Stomach (tissue), 9 donors: Measurements from ENCODE around the gene SEMA4C. TPM values are rescaled to one million over a fixed set of nuclear protein-coding genes. Genes with fewer than 3 reads are reported as not detected.

Experiments
- DNase-seq, 2 donors: peaks; one replicate each; pipeline versions ENCODE4 v3.0.0 to v3.0.0-alpha.2; 2013 to 2019
- H3K27ac ChIP-seq, 5 donors: fragments of 200-600 bp in 4 of 5; sonication (generic) in 4 of 5; one replicate each; pipeline ENCODE4 v1.5.1; 2013 to 2019; ENCODE audit warnings: mild to moderate bottlenecking in 1 of 5, moderate library complexity in 1 of 5
- H3K27me3 ChIP-seq, 3 donors: fragments of 200-600 bp; sonication (generic); one replicate each; pipeline ENCODE4 v1.5.1; 2017 to 2019; ENCODE audit warnings: mixed run types in 1 of 3
- H3K36me3 ChIP-seq, 4 donors: fragments of 200-600 bp; sonication (generic); 1 replicate in 3 of 4; 2 replicates in 1 of 4; pipeline ENCODE4 v1.5.1; 2016 to 2019
- H3K4me1 ChIP-seq, 4 donors: fragments of 200-600 bp; sonication (generic); one replicate each; pipeline ENCODE4 v1.5.1; 2016 to 2019
- H3K4me3 ChIP-seq, 4 donors: fragments of 200-600 bp; sonication (generic) in 3 of 4; one replicate each; pipeline ENCODE4 v1.5.1; 2016 to 2019; ENCODE audit warnings: mild to moderate bottlenecking in 1 of 4
- H3K9me3 ChIP-seq, 4 donors: fragments of 200-600 bp; sonication (generic); one replicate each; pipeline ENCODE4 v1.5.1; 2016 to 2019
- EP300 ChIP-seq: sonication (generic); formaldehyde crosslinking; IDR thresholded peaks from one replicate; pipeline ENCODE4 v1.6.1; 2017; ENCODE audit warnings: antibody characterized with exemption
- POLR2A ChIP-seq, 4 donors: fragments of 450-650 bp; IDR thresholded peaks; one replicate each; pipeline ENCODE4 v1.6.1; 2016; ENCODE audit warnings: antibody characterized with exemption in 4 of 4, control low read depth in 2 of 4, mild to moderate bottlenecking in 1 of 4, moderate library complexity in 1 of 4
- POLR2AphosphoS5 ChIP-seq, 3 donors: sonication (generic); formaldehyde crosslinking; IDR thresholded peaks; one replicate each; pipeline ENCODE4 v1.6.1; 2016; ENCODE audit warnings: antibody characterized with exemption in 3 of 3
- WGBS, 5 donors: extraction: QIAGEN DNeasy Blood & Tissue Kit in 3 of 5; methylation state at CpG; one replicate each; pipeline versions ENCODE4 v1.1.5 to v1.1.7; 2013 to 2018; 5-methylcytosine and 5-hydroxymethylcytosine counted together
- intact Hi-C: fragments of 100-400 bp; cut with DNase I; formaldehyde crosslinking; loops from one replicate; pipeline ENCODE4 v1.15.1; 2023; ENCODE audit warnings: low total_unique reads
- polyA plus RNA-seq, 3 donors: library from polyadenylated mRNA; stranded (reverse); fragments of 200-250 nt; gene quantifications; one replicate each; pipeline ENCODE4 v1.2.3, GENCODE V29; 2013
- total RNA-seq, 5 donors: library from RNA; depleted of rRNA; stranded (reverse); fragments of >200 nt; gene quantifications; one replicate each; pipeline versions ENCODE4 v1.1.0 to v1.2.3, GENCODE V29; 2014 to 2016
- TF ChIP-seq, protein P1 (sequence below), 7 experiments: fragments of 450-650 bp in 4 of 7; fragments of 200-600 bp in 3 of 7; sonication (generic) in 3 of 7; IDR thresholded peaks; one replicate each; pipeline ENCODE4 v1.5.1; 2016 to 2019; ENCODE audit warnings: antibody characterized with exemption in 7 of 7, control low read depth in 2 of 7, mild to moderate bottlenecking in 1 of 7
- donor health status: healthy with polysubstance abuse.
- donor health status: Bipolar disorder and iron deficiency.
- donor health status: healthy.

The SEMA4C gene
- total and polyA plus RNA-seq, 8 donors: 5.7 to 78.8 (median 18.0) TPM

DNA sequence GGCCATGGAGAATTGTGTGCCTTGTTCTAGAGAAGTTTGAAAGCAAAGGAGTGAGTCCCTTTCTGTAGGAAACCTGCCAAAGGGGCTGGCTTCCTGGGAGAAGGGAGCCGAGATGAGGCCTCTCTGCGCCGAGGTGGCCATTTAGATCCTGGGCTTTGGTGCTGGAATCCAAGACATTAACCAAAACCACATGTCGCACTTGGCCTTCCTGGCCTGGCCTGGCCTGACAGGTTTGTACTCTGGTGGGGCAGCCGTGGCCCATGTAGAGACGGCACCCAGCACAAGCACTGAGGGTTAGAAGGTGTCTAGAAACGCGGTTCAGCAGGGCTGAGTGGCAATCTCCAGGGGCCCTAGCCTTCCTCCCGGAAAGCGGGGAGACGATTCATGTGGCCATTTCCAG is 46.7 kb downstream of the SEMA4C start:
- H3K4me3 ChIP-seq: no peak overlapping the region
- intact Hi-C loops: no loop called here
- H3K27me3 ChIP-seq: no peaks in the 10 kb centered on the region
- peaks cover 52 to 71% (median 59%) of the 10 kb centered on the region in 4 donors for H3K4me1 ChIP-seq
- WGBS, 5 donors: 83 to 90% (median 88%) methylated on average over 11 of the region's 11 CpGs
- TF ChIP-seq, protein P1, sequence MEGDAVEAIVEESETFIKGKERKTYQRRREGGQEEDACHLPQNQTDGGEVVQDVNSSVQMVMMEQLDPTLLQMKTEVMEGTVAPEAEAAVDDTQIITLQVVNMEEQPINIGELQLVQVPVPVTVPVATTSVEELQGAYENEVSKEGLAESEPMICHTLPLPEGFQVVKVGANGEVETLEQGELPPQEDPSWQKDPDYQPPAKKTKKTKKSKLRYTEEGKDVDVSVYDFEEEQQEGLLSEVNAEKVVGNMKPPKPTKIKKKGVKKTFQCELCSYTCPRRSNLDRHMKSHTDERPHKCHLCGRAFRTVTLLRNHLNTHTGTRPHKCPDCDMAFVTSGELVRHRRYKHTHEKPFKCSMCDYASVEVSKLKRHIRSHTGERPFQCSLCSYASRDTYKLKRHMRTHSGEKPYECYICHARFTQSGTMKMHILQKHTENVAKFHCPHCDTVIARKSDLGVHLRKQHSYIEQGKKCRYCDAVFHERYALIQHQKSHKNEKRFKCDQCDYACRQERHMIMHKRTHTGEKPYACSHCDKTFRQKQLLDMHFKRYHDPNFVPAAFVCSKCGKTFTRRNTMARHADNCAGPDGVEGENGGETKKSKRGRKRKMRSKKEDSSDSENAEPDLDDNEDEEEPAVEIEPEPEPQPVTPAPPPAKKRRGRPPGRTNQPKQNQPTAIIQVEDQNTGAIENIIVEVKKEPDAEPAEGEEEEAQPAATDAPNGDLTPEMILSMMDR (IDR thresholded peaks at IDR 0.05): no peak
- TF ChIP-seq EP300: no peak
- no peak for TF ChIP-seq POLR2AphosphoS5 (IDR thresholded peaks at IDR 0.05)
- TF ChIP-seq POLR2A (IDR thresholded peaks at IDR 0.05): no peak
- DNase-seq: no peak
- no peak overlapping the region for H3K27ac ChIP-seq
- peaks cover 31 to 71% (median 58%) of the 10 kb centered on the region in 4 donors for H3K36me3 ChIP-seq
- H3K9me3 ChIP-seq: no peaks in the 10 kb centered on the region

DNA sequence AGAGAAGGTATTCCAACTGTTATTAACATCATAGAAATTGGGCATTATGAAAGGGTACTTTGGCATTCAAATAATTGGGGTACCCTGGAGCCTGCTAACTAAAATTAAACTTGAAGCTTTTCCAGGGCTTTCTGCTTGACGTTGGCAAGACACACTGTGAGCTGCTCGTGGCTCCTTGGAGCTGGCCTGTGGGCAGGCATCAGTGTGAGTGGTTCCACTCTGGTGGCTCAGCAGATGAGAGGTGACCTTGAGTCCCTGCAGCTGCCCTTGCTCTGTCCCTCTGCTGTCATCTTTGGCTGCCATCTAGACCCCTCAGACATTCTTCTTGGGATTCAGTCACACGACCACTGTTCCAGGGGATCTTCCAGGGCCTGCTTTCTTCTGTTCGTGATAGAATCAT is 47.1 kb downstream of the SEMA4C start:
- H3K27me3 ChIP-seq: no peaks in the 10 kb centered on the region
- H3K9me3 ChIP-seq: no peaks in the 10 kb centered on the region
- intact Hi-C loops: no loop called here
- no peak for DNase-seq
- no peak overlapping the region for H3K27ac ChIP-seq
- H3K36me3 ChIP-seq: peaks cover 27 to 67% (median 54%) of the 10 kb centered on the region in 4 donors
- peaks cover 56 to 75% (median 63%) of the 10 kb centered on the region in 4 donors for H3K4me1 ChIP-seq
- H3K4me3 ChIP-seq: no peak overlapping the region
- TF ChIP-seq POLR2A (IDR thresholded peaks at IDR 0.05) (no peak), POLR2AphosphoS5 (IDR thresholded peaks at IDR 0.05) (no peak), EP300 (no peak)
- TF ChIP-seq, protein P1 (IDR thresholded peaks at IDR 0.05): no peak
- WGBS, 5 donors: 73 to 87% (median 81%) methylated on average over 4 of the region's 4 CpGs

DNA sequence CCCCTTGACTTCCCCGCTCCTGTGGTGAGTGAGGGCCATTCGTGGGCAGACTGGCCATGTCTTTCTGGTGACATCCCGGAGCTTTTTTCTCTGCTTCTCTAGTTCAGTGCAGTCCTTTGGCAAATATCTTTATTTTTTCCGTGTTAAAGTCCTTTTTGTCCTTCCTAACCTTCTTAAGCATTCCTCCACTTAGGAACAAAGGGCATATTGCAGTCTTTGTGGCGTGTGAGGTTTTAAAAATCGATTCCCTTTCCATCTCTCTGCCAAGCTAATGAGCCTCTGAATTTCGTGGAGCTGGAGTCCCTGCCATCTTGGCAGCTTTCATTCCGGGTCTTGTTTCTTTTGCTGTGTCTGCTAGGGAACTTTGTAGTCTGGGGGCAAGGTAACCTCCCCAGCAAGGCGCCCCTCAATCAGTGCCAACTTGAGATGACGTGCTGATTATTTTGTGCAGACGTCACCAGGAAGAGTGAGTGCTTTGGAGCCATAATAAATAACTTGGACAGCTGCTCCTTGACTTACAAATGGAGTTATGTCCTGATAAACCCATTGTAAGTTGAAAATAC is 48.7 kb downstream of the SEMA4C start:
- no peak for DNase-seq
- peak overlapping the region in 2 of 5 donors; percentile 38 to 51 for H3K27ac ChIP-seq
- peaks cover 14 to 51% (median 38%) of the 10 kb centered on the region in 4 donors for H3K36me3 ChIP-seq
- WGBS, 5 donors: 60 to 76% (median 65%) methylated on average over 11 of the region's 11 CpGs
- H3K9me3 ChIP-seq: no peaks in the 10 kb centered on the region
- no peak overlapping the region for H3K4me3 ChIP-seq
- intact Hi-C loops: no loop called here
- no peaks in the 10 kb centered on the region for H3K27me3 ChIP-seq
- H3K4me1 ChIP-seq: peaks cover 65 to 85% (median 71%) of the 10 kb centered on the region in 4 donors
- TF ChIP-seq EP300 (no peak), POLR2A (IDR thresholded peaks at IDR 0.05) (no peak), POLR2AphosphoS5 (IDR thresholded peaks at IDR 0.05) (no peak)
- TF ChIP-seq, protein P1 (IDR thresholded peaks at IDR 0.05): no peak

DNA sequence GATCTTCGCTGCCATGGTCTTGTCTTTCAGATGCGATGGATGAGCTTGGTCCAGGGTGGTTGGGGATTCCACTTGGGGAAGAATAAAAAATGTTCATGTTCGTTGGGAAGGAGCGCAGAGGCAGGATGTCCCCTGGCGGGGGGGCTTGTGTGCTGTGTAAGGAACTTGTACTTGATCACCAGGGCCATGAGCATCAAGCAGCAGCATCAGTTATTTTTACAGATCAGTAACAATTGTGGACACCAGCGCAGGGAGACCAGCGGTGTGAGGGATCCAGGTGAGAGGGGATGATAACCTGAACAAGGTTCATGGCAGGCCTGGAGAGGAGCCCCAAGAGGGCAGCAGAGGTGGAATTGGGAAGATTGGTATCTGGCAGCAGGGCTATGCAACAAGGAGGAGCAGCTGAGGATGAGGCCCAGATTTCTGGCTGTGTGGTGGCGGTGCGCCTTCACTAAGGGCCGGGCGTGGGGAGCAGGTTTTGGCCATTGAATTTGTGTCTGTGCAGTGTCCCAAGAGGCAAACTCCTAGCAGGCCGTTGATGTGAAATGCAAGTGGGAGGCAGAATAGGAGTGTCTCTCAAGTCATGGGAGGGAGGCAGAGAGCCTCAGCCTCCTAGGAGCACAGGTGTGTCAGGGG is 49.9 kb downstream of the SEMA4C start:
- no peak for DNase-seq

More for the DNA sequence above, 49.9 kb downstream of the SEMA4C start:
- Histone ChIP-seq H3K27me3 (no peaks in the 10 kb centered on the region), H3K4me3 (peak overlapping the region in 1 of 4 donors; percentile 88), H3K9me3 (no peaks in the 10 kb centered on the region), H3K27ac (peak overlapping the region in 4 of 5 donors; percentile 15 to 51 (median 31)), H3K4me1 (peaks cover 71 to 86% (median 78%) of the 10 kb centered on the region in 4 donors), H3K36me3 (peaks cover 5 to 39% (median 26%) of the 10 kb centered on the region in 4 donors)
- 75 to 82% (median 79%) methylated on average over 12 of the region's 12 CpGs for WGBS, 5 donors
- intact Hi-C loops: no loop called here
- TF ChIP-seq, protein P1 (IDR thresholded peaks at IDR 0.05): no peak
- TF ChIP-seq POLR2AphosphoS5 (IDR thresholded peaks at IDR 0.05): no peak
- TF ChIP-seq EP300: no peak
- no peak for TF ChIP-seq POLR2A (IDR thresholded peaks at IDR 0.05)
